Keratinocyte (primary cell): Measurements from ENCODE around the gene INO80E. TPM values are rescaled to one million over a fixed set of nuclear protein-coding genes. Genes with fewer than 3 reads are reported as not detected.
A peak's percentile ranks its signal among the peaks of the same experiment; 100 is the strongest.
"Not testable (repeated sequence)": the region's sequence is repeated elsewhere in the genome, so short reads cannot be mapped to it uniquely, and the experiment has no call there.

Experiments
- DNase-seq: peaks from one replicate; pipeline ENCODE4 v3.0.0-alpha.2; 2011; ENCODE audit warnings: low read depth, missing footprints, low spot score
- FAIRE-seq: peaks from 2 replicates; lab custom pipeline; 2011; peaks lifted over from hg19 to GRCh38; lab: Jason Lieb, UNC
- H2AFZ ChIP-seq: 2 replicates; pipeline ENCODE4 v1.6.0; 2012; ENCODE audit warnings: low read length, control low read depth, inconsistent platforms; ENCODE audit not compliant: control insufficient read depth
- H3K27ac ChIP-seq: 2 replicates; pipeline ENCODE4 v1.5.1; 2011; ENCODE audit warnings: low read length; ENCODE audit not compliant: control insufficient read depth, insufficient read depth
- H3K27me3 ChIP-seq: 3 replicates; pipeline ENCODE4 v1.6.0; 2011; ENCODE audit warnings: low read length; ENCODE audit not compliant: control insufficient read depth, insufficient read depth; ENCODE audit errors: extremely low read depth
- H3K36me3 ChIP-seq, 2 experiments: 2 replicates in 1 of 2; 3 replicates in 1 of 2; pipeline ENCODE4 v1.5.1; 2011; ENCODE audit warnings: low read length in 2 of 2, mild to moderate bottlenecking in 1 of 2; ENCODE audit not compliant: control insufficient read depth in 2 of 2, insufficient read depth in 2 of 2; ENCODE audit errors: extremely low read depth in 1 of 2
- H3K4me1 ChIP-seq: 3 replicates; pipeline ENCODE4 v1.5.1; 2011; ENCODE audit warnings: low read length; ENCODE audit not compliant: control insufficient read depth, insufficient read depth; ENCODE audit errors: extremely low read depth
- H3K4me2 ChIP-seq: 3 replicates; pipeline ENCODE4 v1.6.0; 2011; ENCODE audit warnings: low read depth, low read length; ENCODE audit not compliant: control insufficient read depth, insufficient read depth; ENCODE audit errors: extremely low read depth
- H3K4me3 ChIP-seq, 3 experiments: fragments of 200-600 bp in 1 of 3; sonication (generic) in 1 of 3; 2 replicates in 2 of 3; 3 replicates in 1 of 3; pipeline ENCODE4 v1.5.1; 2011 to 2016; ENCODE audit warnings: low read length in 3 of 3, mild to moderate bottlenecking in 3 of 3, control low read depth in 2 of 3, inconsistent platforms in 1 of 3, low read depth in 1 of 3, mixed read lengths in 1 of 3, mixed run types in 1 of 3, moderate library complexity in 1 of 3; ENCODE audit not compliant: control insufficient read depth in 2 of 3, insufficient read depth in 2 of 3; ENCODE audit errors: extremely low read depth in 1 of 3
- H3K79me2 ChIP-seq: 2 replicates; pipeline ENCODE4 v1.6.0; 2012; ENCODE audit warnings: low read length; ENCODE audit not compliant: control insufficient read depth, insufficient read depth
- H3K9ac ChIP-seq: 3 replicates; pipeline ENCODE4 v1.6.0; 2011; ENCODE audit warnings: low read length; ENCODE audit not compliant: control insufficient read depth, insufficient read depth; ENCODE audit errors: extremely low read depth
- H3K9me1 ChIP-seq: 3 replicates; pipeline ENCODE4 v1.6.0; 2011; ENCODE audit warnings: low read length; ENCODE audit not compliant: control insufficient read depth, insufficient read depth; ENCODE audit errors: extremely low read depth
- H3K9me3 ChIP-seq: 2 replicates; pipeline ENCODE4 v1.5.1; 2012; ENCODE audit warnings: low read depth, low read length; ENCODE audit not compliant: control insufficient read depth
- H4K20me1 ChIP-seq: 3 replicates; pipeline ENCODE4 v1.6.0; 2011; ENCODE audit warnings: low read length; ENCODE audit not compliant: control insufficient read depth, insufficient read depth; ENCODE audit errors: extremely low read depth
- CTCF ChIP-seq, 3 experiments: IDR thresholded peaks in 1 of 3; conservative IDR thresholded peaks in 1 of 3; optimal IDR thresholded peaks in 1 of 3; 2 replicates in 2 of 3; 3 replicates in 1 of 3; pipeline versions ENCODE3 to v1.5.1; 2011; ENCODE audit warnings: low read length in 3 of 3, mild to moderate bottlenecking in 3 of 3, moderate library complexity in 2 of 3, control low read depth in 1 of 3, inconsistent platforms in 1 of 3; ENCODE audit not compliant: insufficient read depth in 2 of 3; ENCODE audit errors: extremely low read depth in 1 of 3
- EZH2 ChIP-seq: IDR thresholded peaks from one replicate; pipeline ENCODE4 v1.6.1; 2012; ENCODE audit warnings: inconsistent platforms, mild to moderate bottlenecking, low read length, moderate library complexity
- dilution Hi-C: fragments of 300-500 bp; cut with MboI; formaldehyde crosslinking; loops from one replicate; pipeline ENCODE4 v1.7.0; 2020; ENCODE audit warnings: low sequenced_read_pairs; ENCODE audit not compliant: extremely low pct_ligation_motif_present
- polyA plus RNA-seq, 5 experiments: library from polyadenylated mRNA; depleted of rRNA in 3 of 5; stranded (reverse) in 3 of 5; stranded (forward) in 1 of 5; unstranded in 1 of 5; fragments of >200 nt; gene quantifications; 1 replicate in 1 of 5; 2 replicates in 3 of 5; 3 replicates in 1 of 5; pipeline versions ENCODE4 v1.2.1 to v1.2.3, GENCODE V29; 2011 to 2012; ENCODE audit warnings: missing spikeins in 2 of 5, low read depth in 1 of 5, low replicate concordance in 1 of 5

The INO80E gene
- polyA plus RNA-seq, 1 donor (not counting 4 experiments of a cell fraction or from before 2014, with no cell fraction given) = 26.7 TPM

- Histone ChIP-seq H3K4me3 (peak within 1 kb of the TSS in 2 of 3 experiments; percentile 18 to 32), H3K4me2 (peak within 1 kb of the TSS; percentile 48), H3K79me2 (no peaks in the 10 kb centered on the region), H3K27me3 (peaks cover 28% of the 10 kb centered on the region), H3K9me3 (no peaks in the 10 kb centered on the region), H2AFZ (no peak within 1 kb of the TSS), H3K27ac (no peak within 1 kb of the TSS), H3K9me1 (no peaks in the 10 kb centered on the region), H3K36me3 (peaks cover 0 to 1% of the 10 kb centered on the region in 2 experiments), H3K4me1 (peaks cover 3% of the 10 kb centered on the region), H3K9ac (no peak within 1 kb of the TSS), H4K20me1 (no peaks in the 10 kb centered on the region)
- dilution Hi-C loops = no loop called here
- DNase-seq = no peak
- no peak for FAIRE-seq
- TF ChIP-seq CTCF (optimal IDR thresholded peaks at IDR 0.05 in 1 of 3, IDR thresholded peaks at IDR 0.05 in 1 of 3, conservative IDR thresholded peaks at IDR 0.05 in 1 of 3; ENCODE audit: extremely low read depth in 1 of 3, insufficient read depth in 2 of 3, low read length in 3 of 3) (no peak), EZH2 (peak; percentile 10)
Measured at GRCh38 chr16:30010844-30011713, 15.0 kb downstream of the INO80E start, which contains the start of gene DOC2A. DOC2A (minus strand) TSS chr16:30011027; CDS start chr16:30010222, 805 bp downstream.

- peaks cover 28% of the 10 kb centered on the region for H3K27me3 ChIP-seq
- no peak overlapping the region for H2AFZ ChIP-seq
- DNase-seq (no peak), FAIRE-seq (no peak)
- no peaks in the 10 kb centered on the region for H4K20me1 ChIP-seq
- H3K9me1 ChIP-seq = no peaks in the 10 kb centered on the region
- H3K36me3 ChIP-seq = peaks cover 0 to 1% of the 10 kb centered on the region in 2 experiments
- no peaks in the 10 kb centered on the region for H3K9me3 ChIP-seq
- no peaks in the 10 kb centered on the region for H3K79me2 ChIP-seq
- peaks cover 3% of the 10 kb centered on the region for H3K4me1 ChIP-seq
- dilution Hi-C loops = no loop called here
- H3K4me3 ChIP-seq = no peak overlapping the region
- H3K4me2 ChIP-seq = no peak overlapping the region
- no peak overlapping the region for H3K9ac ChIP-seq
- no peak overlapping the region for H3K27ac ChIP-seq
- TF ChIP-seq EZH2 (no peak), CTCF (optimal IDR thresholded peaks at IDR 0.05 in 1 of 3, IDR thresholded peaks at IDR 0.05 in 1 of 3, conservative IDR thresholded peaks at IDR 0.05 in 1 of 3; ENCODE audit: extremely low read depth in 1 of 3, insufficient read depth in 2 of 3, low read length in 3 of 3) (no peak)
Measured at GRCh38 chr16:30011714-30012504, 15.9 kb downstream of the INO80E start.

GRCh38 chr16:30012598-30012997 is 16.6 kb downstream of the INO80E start:
- H2AFZ ChIP-seq, H4K20me1 ChIP-seq, DNase-seq, H3K4me1 ChIP-seq, H3K9ac ChIP-seq, H3K4me2 ChIP-seq, H3K27ac ChIP-seq, H3K9me3 ChIP-seq, H3K4me3 ChIP-seq, H3K9me1 ChIP-seq, H3K36me3 ChIP-seq, FAIRE-seq, dilution Hi-C loops, H3K79me2 ChIP-seq: not testable (repeated sequence)
- peaks cover 28% of the 10 kb centered on the region for H3K27me3 ChIP-seq
